ENCODE data around the gene TMEM184A.

Gene TMEM184A

DNA sequence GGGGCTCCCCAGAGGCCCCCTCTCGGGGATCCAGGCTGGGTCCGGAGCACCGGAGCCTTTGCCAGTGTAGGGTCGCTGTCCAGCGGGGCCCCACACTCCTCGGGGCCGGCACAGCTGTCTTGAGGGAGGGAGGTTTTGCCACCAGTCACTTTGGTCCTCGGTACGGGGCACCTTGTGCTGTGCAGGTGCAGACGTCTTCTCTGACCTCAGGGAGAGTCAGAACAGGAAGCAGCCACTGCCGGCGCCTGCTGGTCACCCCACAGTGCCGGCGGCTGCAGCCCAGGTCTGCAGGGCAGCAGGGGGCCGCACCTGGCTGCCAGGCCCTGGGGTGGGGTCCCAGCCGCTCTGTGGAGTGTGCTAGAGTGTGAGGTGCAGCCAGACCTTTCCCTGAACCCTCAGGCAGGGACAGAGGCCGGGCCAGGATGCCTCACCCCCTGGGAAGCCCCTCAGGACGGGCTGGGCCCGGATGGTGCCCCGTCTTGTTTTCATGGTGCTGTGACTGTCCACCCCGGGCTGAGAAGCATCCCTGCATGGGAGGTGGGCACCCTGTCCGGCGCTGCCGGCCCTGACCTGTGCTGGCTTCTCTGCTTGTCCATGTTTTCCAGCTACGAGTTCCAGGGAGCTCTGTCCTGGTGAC, 17.3 kb downstream of the TMEM184A start:
- no peak for DNase-seq

DNA sequence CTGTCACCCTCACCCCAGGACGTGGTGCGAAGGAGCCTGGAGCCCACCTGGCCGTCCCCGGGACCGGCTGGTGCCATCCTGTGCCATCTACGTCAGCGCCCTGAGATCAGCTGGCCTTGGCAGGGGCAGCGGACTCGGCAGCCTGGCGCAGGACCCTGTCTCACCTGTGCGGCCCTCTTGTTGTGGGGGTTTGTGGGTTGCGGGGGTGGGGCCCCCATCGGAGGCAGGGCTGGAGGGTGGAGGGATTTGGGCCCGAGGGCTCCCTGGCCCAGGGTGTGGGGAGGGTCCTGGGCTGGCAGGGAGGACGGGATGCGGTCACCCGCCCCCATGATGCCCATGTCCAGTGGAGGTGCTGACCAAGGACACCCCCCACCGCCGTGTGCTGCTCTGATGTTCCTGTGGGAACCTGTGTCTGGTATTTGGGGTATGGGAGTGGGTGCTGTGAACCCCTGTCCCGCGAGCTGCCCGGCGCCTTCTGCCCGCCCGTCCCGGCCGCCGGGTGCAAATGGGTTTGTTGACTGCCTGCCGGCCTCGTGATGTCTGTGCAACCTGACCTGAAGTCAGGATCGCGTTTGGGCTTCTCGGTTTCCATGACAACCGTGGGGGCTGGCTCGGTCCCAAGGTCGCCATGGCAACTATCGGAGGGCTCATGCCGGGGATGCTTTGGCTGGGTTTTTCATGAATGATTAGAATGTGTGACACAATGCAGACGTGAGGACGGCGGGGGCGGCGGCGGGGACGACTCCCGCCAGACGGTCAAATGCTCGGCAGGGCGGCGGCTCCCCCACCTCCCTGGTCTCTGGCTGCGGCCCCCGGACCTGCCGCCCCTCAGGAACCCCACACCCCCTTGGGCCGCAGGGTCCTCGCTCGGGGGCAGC, 18.2 kb downstream of the TMEM184A start:
- peak; percentile 29 for DNase-seq

DNA sequence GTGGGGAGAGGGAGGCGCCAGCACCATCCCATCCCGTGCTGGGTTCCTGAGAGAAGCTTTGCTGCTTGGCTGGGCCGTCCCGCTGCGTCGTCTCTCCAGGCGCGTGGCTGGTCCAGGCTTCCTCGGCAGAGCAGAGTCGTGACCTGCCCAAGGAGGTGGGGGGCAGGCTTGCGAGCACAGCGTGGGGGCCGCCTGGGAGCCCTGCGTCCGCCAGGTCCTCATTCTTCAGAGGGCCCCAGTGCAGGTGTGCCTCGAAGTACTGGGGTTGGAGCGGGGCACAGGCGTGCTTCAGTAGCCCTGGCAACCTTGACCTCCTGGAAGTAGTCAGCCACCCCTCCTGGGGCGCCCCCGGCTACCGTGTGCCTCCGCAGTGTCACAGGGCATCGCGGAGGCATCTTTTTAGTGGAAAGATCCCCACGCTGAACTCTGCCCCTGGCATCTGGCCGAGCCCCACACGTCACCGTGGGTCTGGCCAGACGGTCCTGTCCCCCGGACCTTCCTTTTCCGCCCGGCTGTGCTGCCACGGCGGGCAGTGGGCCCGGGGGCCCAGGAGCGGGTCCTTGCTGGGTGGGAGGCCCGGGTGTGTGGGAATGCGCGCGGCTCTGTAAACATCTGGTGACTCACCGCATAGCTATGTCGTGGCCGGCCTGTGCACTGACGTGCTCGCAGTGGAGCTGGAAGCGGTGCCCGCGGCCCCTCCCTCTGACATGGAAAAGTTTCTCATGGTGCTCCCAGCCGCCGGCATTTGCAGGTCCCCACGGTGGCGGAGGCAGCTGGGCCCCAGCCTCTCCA, 19.1 kb downstream of the TMEM184A start:
- no peak for DNase-seq

DNA sequence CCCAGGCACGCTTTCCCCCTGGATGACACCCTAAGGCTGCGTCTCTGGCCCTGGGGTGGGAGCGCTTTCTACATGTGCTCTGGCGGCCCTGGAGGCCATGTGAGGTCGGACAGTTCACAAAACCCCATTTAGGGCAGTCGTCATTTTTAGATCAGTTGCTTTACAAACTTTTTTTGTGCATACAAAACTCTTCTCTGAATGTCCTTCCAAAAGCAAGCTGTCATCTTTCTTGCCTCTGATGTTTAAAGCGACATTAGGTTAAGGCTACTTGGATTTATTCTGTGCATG, 19.6 kb downstream of the TMEM184A start:
- no peak for DNase-seq

DNA sequence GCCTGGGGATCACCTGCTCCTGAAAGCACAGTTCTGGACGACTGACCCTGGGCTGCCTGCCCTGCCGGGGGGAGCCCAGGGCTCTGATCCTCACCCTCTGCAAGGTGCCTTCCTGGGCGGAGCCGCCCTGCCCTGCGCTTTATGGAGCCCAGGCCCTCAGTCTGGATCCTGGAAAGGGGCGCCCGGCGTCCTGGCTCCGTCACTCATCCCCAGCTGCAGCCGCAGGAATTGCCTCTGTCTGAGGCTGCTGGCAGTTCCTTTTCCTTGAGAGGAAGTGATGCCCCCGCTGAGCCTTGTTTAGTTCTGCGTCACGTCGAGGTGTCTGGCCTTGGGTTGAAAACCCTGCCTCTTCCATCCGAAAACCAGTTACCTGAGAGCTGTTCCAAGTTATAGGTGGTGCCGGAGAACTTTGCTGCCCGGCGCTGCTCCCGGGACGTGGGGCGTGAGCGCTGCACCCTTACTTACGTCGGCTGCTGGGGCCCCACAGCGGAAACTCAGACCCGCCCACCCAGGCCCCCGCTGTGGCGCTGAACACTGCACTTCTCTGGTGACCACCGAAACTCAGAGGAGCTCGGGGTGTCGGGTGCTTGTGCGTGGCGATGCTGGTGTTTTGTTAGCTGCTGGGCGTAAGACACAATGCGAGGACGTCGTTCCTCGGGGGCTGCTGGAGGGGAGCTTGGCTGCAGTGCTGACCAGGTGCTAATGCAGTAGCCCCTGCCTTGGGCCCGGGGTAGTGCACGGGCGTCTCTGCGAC, 20.1 kb downstream of the TMEM184A start:
- DNase-seq, result no peak

DNA sequence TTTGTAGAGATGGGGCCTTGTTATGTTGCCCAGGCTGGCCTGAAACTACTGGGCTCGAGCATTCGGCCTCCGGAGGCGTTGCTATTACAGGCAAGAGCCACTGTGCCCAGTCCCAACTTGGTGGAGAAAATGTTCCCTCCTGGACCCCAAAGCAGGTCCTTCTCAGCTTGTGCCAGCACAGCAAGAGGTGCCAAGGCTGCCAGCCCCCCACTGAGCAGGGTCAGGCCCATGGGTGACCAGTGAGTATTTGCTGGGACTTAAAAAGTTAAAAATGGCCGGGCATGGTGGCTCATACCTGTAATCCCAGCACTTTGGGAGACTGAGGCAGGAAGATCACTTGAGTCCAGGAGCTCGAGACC, 20.9 kb downstream of the TMEM184A start:
- no peak for DNase-seq

DNA sequence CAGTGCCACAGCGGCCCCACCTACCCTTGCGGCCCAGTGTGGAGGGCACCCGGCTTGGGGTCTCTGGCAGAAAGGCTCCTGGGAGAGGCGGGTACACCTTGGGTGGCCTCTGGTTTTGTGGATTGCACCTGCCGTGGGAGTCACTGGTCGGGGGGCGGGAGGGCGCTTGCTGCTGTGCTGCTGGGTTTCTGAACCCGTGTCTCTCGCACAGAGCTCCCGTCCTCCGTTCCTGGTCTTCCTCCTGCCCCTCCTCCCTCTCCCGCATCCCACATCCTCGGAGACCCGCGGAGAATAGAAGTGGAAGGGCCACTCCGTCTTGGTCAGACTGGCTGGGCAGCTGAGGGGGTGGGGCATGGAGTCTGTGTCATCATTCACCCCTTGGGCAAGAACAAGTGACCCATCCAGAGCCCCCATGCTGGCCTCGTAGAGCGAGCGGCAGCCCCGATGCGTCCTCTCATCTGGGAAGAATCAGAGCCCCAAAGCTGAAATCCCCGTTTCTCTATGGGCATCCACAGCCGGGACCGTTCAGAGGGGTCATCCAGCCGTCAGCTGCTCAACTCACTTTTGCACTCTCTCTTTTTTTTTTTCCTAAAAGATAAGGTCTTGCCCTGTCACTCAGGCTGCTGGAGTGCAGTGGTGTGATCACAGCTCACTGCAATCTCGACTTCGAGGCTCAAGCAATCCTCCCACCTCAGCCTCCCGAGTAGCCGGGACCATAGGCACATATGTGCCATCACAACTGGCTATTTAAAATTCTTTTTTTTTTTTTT, 21.5 kb downstream of the TMEM184A start:
- DNase-seq, result no peak

DNA sequence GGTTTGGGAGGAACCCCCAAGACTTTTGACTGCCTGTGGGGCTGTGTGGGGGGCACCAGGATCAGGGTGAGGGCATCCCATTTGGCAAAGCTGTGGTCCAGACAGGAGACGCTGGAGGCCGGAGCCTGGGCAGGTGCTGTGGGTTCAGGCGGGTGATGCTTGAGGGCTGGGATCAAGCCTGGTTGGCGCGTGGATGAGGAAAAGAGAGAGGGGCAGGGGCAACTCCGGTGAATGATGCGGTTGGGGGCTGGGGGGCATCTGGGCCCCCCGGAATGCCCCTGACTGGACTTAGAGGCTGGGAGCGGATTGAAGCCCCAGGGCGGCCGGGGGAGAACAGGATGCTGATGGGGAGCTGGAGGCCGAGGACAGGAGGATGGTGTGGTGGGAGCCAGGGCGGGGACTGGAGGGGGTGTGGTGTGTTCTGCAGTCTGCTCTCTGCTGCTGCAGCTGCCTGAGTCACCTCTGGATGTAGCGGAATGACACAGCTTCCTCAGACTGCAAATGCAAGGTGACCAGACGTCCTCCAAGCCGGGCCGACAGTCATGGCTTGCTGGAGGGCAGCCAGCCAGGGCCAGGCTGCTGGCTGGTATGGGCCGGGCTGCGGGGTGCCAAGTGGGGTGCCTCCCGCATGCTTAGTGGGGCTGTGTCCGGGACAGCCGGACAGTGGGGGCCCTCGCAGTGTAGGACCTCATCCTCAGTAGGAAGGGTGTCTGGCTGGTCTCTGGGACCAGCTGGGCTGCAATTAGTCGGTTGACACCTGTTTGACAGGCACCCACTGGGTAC, 22.3 kb downstream of the TMEM184A start:
- no peak for DNase-seq

DNA sequence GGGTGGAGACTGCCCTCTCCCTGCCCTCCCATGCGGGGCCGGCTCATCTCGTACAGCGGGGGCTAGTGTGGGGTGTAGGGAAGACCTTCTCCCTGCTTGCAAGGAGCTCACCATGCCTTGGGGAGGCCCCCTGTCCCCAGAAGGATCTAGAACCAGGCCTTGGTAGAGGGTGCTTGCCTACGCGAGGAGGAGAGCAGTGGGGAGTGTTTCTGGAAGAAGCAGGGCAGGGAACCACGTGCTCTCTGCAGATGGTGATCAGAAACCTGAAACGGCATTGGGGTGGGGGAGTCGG, 22.8 kb downstream of the TMEM184A start:
- DNase-seq, result no peak

DNA sequence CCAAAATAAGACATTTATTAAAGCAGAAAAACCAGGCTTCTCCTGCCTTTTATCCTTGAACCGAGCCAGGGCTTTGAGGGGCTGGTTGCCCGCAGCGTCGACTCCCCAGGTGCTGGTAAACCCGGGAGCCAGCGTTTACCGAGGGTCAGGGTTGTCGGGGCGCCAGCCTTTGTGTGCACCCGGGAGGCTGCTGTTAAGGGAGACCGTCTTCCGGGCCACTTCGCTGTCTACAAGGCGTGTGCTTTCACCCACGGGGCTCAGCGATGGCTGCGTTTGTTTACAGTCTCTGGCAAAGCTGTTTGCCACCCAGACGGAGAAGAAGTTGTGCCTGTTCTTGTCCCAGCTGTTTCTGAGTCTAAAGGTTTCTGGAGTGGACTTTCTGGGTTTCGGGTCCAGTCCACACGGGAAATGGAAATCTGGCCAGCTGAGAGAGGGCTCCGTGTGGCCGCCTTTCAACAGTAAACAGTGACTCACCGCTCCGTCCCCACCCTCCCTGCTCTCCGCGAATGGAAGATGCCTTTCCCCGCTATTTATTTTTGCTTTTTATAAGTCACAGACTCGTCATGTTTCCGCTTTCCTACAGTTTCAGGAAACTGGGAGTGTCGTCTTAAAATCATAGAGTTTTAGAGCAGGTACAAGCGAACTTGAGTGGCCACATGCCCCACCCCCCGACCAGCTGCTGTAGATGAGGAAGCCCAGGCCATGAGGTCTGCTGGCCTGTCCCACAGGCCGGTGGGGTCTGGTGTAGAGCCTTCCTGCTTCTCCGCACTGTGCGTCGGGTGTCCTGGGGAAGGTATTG, 23.4 kb downstream of the TMEM184A start:
- no peak for DNase-seq

DNA sequence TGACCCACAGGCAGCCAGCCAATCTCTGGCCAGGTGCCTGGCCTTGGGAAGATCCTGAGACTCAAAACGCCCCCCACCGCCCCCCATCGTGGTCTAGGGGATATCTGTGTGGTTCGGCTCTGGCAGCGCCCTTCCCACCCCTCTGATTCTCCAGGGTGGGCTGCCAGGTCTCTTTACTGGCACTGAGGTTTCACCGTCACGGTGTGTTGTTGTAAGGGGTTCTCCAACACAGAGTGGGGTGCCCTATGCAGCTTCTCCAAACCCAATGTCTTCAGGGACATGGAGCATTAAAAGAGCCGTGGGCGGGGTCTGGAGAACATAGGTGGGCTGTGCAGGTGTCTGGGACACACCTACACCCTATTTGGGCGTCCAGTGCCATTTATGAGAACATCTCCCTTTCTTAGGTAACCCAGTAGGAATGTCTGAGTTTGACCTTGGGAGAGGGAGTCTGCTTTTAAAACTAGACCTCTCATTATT, 24.0 kb downstream of the TMEM184A start:
- DNase-seq, result no peak

DNA sequence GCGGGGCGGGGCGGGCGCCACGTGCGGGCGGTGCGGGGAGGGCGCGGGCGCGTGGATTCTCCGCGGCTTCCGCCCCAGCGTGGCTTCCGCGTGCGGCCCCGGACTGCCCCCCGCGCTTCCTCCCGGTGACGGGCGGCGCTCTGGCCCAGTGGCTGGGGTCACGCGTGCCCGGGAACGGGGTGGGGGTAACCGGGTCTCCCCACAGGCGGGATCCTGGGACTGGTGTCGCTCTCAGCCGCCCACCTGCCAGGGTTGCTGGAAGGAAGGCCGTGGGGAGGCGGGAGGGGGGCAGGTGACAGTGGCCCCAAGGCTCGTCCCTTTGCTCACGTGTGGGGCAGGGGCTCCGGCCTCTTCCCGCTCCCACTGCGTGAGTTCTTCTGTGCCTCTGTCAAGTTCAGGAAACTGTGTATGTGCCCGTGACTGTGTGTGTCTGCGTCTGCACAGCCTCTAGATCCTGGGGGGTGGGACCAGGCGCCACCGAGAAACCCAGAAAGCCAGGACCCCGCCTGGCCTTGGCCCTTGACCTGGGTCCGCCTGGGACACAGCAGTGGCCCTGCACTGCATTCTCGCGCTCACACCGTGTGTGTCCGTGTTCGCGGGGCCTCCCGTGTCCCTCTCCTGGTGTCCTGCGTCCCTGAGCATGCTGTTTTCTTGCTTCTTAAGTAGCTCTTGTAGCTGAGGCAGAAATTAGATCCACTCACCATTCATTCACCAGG, 24.6 kb downstream of the TMEM184A start:
- DNase-seq, result no peak

DNA sequence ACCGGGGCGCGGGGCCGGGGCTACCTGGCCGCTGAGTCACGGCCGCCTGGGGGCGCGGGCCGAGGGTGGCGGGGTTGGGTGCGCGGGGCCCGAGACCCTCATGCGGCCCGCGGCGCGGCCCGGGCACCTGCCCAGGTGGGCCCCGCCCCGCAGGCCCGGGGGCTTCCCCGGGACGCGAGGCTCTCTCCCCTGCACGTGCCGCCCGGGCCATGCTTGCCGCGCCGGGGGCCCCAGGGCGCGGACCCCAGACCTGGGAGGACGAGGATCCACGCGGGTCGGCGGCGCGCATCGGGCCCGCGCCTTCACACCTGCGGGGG, 25.1 kb downstream of the TMEM184A start:
- DNase-seq, result no peak

DNA sequence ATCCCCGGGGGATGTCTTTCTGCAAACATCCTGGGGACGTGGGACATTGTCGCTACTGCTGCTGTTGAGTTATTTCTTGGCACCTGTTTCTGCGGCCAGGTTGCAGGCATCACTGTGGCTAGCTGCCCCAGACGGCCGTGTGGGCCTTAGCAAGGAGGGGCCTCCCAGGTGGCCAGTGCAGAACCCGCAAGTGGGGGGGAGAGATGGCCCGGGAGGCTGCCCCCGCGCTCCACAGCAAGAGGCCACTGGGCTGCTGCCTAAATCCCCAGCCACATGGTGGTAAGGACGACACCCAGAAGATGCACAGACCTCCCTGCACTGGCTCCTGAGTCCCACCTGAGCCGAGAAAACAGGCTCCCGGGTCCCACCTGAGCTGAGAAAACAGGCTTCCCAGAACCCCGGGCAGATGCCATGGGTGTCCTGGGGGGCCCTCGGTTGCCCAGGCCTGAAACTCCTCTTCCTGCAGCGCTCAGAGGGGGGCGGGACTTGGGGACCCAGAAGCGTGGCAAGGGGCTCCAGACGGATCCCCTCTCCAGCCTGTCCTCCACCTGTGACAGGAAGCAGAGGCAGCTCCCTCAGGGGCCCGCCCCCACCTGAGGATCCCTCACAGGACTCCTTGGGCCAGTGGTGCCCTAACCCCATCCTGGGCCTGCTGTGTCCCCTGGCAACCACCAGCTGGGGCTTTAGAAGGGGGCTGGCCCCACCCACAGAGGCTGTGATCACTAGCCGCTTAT, 26.5 kb downstream of the TMEM184A start:
- no peak for DNase-seq

DNA sequence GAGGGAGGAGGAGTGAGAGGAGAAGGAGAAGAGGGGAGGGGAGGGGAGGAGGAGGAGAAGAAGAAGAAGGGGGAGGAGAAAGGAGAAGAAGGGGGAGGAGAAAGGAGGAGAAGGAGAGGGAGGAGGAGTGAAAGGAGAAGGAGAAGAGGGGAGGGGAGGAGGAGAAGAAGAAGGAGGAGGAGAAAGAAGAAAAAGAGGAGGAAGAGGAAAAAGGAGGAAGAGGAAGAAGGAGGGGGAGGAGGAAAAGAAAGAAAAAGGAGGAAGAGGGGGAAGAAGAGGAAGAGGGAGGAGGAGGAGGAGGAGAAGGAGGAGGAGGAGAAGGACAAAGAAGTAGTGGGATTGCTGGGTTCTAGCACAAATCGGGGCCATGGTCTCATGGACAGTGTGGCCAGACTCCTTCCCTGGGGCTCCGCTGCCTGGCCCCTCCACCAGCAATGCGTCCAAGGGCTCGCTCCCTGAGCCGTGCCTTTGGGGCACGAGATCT, 29.7 kb downstream of the TMEM184A start:
- no peak for DNase-seq

DNA sequence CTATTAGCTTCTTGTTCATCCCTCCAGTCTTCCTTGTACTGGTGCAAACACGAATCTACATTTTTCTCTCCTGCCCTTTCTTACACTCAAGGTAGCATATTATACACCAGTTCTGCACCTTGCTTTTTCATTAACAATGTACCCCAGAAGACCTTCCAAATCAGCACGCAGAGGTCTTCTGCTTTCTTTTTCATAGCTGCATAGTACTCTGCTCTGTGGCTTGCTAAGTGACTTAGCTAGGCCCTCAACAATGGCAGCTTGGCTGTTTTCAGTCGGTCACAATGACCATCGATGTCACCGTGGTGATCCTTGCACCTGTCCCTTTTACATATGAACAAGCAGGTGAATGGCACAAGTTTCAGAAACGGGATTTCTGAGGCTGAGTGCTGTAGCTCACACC, 30.6 kb downstream of the TMEM184A start:
- no peak for DNase-seq

DNA sequence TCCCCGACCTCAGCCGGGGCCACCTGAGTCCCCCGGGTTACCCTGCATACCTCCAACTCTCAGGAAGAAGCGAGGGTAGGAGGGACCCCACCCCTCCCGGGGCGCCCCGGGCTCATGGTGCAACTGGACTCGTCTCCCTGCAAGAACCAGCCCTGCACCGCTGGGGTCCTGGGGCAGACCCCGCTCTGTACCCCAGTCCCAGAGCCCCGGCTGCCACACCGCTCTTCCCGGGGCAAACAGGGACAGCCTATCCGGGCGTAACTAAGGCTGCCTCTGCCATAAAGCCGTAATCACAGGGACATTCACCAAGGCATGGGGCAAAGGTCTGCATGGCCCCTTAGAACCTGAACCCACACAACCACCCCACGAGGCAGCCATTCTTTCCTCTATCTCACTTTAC, 32.2 kb downstream of the TMEM184A start:
- no peak for DNase-seq

DNA sequence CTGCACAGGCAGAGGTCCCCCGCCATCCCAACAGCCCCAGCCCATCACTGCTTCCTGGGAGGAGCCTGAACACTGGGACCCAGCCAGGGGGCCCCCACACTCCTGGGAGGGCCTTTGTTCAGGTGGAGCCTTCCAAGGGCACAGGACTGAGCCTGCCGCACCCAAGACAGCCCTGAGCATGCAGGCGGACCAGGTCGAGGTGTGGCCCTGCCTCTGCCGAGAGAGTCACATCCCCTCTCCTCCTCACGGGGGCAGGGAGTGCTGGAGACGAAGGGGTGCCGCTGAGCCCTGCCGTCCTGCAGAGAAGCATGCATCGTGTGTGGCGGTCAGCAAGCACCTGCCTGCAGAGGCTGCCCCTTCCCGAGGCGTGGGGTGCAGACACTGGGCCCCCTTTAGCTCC, 32.8 kb downstream of the TMEM184A start:
- no peak for DNase-seq

DNA sequence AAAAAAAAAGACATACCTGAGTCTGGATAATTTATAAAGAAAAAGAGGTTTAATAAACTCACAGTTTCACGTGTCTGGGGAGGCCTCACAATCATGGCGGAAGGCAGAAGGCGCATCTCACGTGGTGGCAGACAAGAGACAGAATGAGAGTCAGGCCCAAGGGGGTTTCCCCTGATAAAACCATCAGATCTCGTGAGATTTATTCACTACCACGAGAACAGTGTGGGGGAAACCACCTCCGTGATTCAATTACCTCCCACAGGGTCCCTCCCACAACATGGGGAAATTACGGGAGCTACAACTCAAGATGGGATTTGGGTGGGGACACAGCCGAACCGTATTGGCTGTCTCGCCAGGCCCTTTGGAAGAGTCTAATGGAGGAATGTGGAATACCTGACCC, 34.5 kb downstream of the TMEM184A start:
- no peak for DNase-seq
